Right cardiac atrium (tissue), 5 donors: Measurements from ENCODE around the gene TCP1. TPM values are rescaled to one million over a fixed set of nuclear protein-coding genes. Genes with fewer than 3 reads are reported as not detected.
"Not testable (repeated sequence)": the region's sequence is repeated elsewhere in the genome, so short reads cannot be mapped to it uniquely, and the experiment has no call there.

Experiments used
- ATAC-seq, 2 donors: fragments of 200-7000 bp; cut with Tn5 transposase; one replicate each; pipeline versions ENCODE4 v1.8.0 to v1.9.1; 2020; ENCODE audit warnings: moderate library complexity in 2 of 2, mild to moderate bottlenecking in 1 of 2
- DNase-seq, 3 donors: peaks; one replicate each; pipeline ENCODE4 v3.0.0-alpha.2; 2020
- H3K27ac ChIP-seq: one replicate; pipeline ENCODE4 v1.5.1; 2013; ENCODE audit warnings: mild to moderate bottlenecking, low read length, control low read depth, moderate library complexity
- H3K27me3 ChIP-seq: one replicate; pipeline ENCODE4 v1.6.1; 2013; ENCODE audit not compliant: control insufficient read depth, insufficient read depth
- H3K4me1 ChIP-seq: one replicate; pipeline ENCODE4 v1.6.1; 2013; ENCODE audit warnings: low read length; ENCODE audit not compliant: control insufficient read depth, insufficient read depth
- H3K4me3 ChIP-seq: one replicate; pipeline ENCODE4 v1.5.1; 2013; ENCODE audit warnings: low read length, control low read depth
- H3K9me3 ChIP-seq: one replicate; pipeline ENCODE4 v1.6.1; 2013; ENCODE audit warnings: low read length; ENCODE audit not compliant: control insufficient read depth
- WGBS: extraction: QIAGEN DNeasy Blood & Tissue Kit; methylation state at CpG from one replicate; pipeline ENCODE4 v1.1.7; 2013; 5-methylcytosine and 5-hydroxymethylcytosine counted together
- intact Hi-C, 4 donors: fragments of 100-400 bp; cut with DNase I; formaldehyde crosslinking; loops; one replicate each; pipeline versions ENCODE4 v1.11.0 to v1.14.0; 2022 to 2023
- polyA plus RNA-seq: library from polyadenylated mRNA; stranded (reverse); fragments of 200-250 nt; gene quantifications from one replicate; pipeline ENCODE4 v1.2.3, GENCODE V29; 2013
- total RNA-seq, 4 donors: library from RNA; stranded (reverse); fragmentation: NEBNext Ultra II Directional; extraction: Animal tissue kit (Norgen Biotek cat#: 25700); gene quantifications; one replicate each; pipeline ENCODE4 v1.2.1, GENCODE V29; 2021
- donor health status: healthy with polysubstance abuse.
- donor health status: DM: no; HTN: yes; CAD: no.
- donor health status: DM: no; HTN: no; CAD: no.
- donor health status: DM: no; HTN: yes; CAD: no; lungs with severe emphysema.
- donor health status: DM: yes; HTN: yes; CAD: no.

The TCP1 gene
- total and polyA plus RNA-seq, 5 donors: 123 to 161 (median 136) TPM

GRCh38 chr6:159754959-159755914, 34.2 kb downstream of the TCP1 start:
- no peak overlapping the region for H3K4me3 ChIP-seq
- DNase-seq (peak in 1 of 3 donors; percentile 41), ATAC-seq (no peak)
- intact Hi-C loops: no loop called here
- H3K27me3 ChIP-seq: no peaks in the 10 kb centered on the region
- H3K9me3 ChIP-seq: no peaks in the 10 kb centered on the region
- 71% methylated on average over 15 of the region's 15 CpGs for whole genome bisulfite sequencing
- no peak overlapping the region for H3K27ac ChIP-seq
- H3K4me1 ChIP-seq: no peaks in the 10 kb centered on the region

GRCh38 chr6:159754401-159754800, 35.0 kb downstream of the TCP1 start:
- Histone ChIP-seq H3K4me1 (no peaks in the 10 kb centered on the region), H3K27me3 (no peaks in the 10 kb centered on the region), H3K9me3 (no peaks in the 10 kb centered on the region), H3K4me3 (no peak overlapping the region), H3K27ac (no peak overlapping the region)
- 78% methylated on average over 2 of the region's 2 CpGs for WGBS
- intact Hi-C loops: no loop called here
- DNase-seq: no peak
- ATAC-seq: no peak

- no peak for DNase-seq
- ATAC-seq: no peak
- intact Hi-C loops: no loop called here
- Histone ChIP-seq H3K9me3 (no peaks in the 10 kb centered on the region), H3K27ac (no peak overlapping the region), H3K27me3 (no peaks in the 10 kb centered on the region), H3K4me3 (no peak overlapping the region), H3K4me1 (no peaks in the 10 kb centered on the region)
- 77% methylated on average over 6 of the region's 6 CpGs for WGBS
These were observed 36.1 kb downstream of the TCP1 start for GRCh38 chr6:159753081-159753872.

GRCh38 chr6:159751448-159751847, 38.0 kb downstream of the TCP1 start:
- no peaks in the 10 kb centered on the region for H3K27me3 ChIP-seq
- intact Hi-C loops: no loop called here
- WGBS: 83% methylated on average over 3 of the region's 3 CpGs
- DNase-seq (no peak), ATAC-seq (no peak)
- no peak overlapping the region for H3K27ac ChIP-seq
- H3K9me3 ChIP-seq: no peaks in the 10 kb centered on the region
- no peaks in the 10 kb centered on the region for H3K4me1 ChIP-seq
- no peak overlapping the region for H3K4me3 ChIP-seq

- intact Hi-C loops, DNase-seq, ATAC-seq, H3K9me3 ChIP-seq, H3K4me1 ChIP-seq, H3K4me3 ChIP-seq, H3K27me3 ChIP-seq, H3K27ac ChIP-seq: not testable (repeated sequence)
- 82% methylated on average over 7 of the region's 7 CpGs for WGBS
These were observed 41.3 kb downstream of the TCP1 start for GRCh38 chr6:159748127-159748526.

- no peak overlapping the region for H3K27ac ChIP-seq
- H3K4me1 ChIP-seq: no peaks in the 10 kb centered on the region
- DNase-seq (no peak), ATAC-seq (peak in 1 of 2 donors; percentile 64)
- intact Hi-C loops: no loop called here
- 59% methylated on average over 1 of the region's 1 CpG for WGBS
- H3K9me3 ChIP-seq: no peaks in the 10 kb centered on the region
- H3K27me3 ChIP-seq: no peaks in the 10 kb centered on the region
- H3K4me3 ChIP-seq: no peak overlapping the region
These were observed 42.6 kb downstream of the TCP1 start for GRCh38 chr6:159746759-159747158.

- Histone ChIP-seq H3K9me3 (no peaks in the 10 kb centered on the region), H3K27me3 (no peaks in the 10 kb centered on the region), H3K27ac (no peak overlapping the region), H3K4me3 (no peak overlapping the region), H3K4me1 (no peaks in the 10 kb centered on the region)
- 78% methylated on average over 7 of the region's 7 CpGs for WGBS
- DNase-seq (no peak), ATAC-seq (no peak)
- intact Hi-C loops: no loop called here
These were observed 44.3 kb downstream of the TCP1 start for GRCh38 chr6:159745081-159745480.

- intact Hi-C loops: no loop called here
- H3K27ac ChIP-seq: no peak overlapping the region
- 88% methylated on average over 1 of the region's 1 CpG for WGBS
- H3K4me3 ChIP-seq: no peak overlapping the region
- no peaks in the 10 kb centered on the region for H3K9me3 ChIP-seq
- DNase-seq (no peak), ATAC-seq (no peak)
- H3K27me3 ChIP-seq: no peaks in the 10 kb centered on the region
- H3K4me1 ChIP-seq: no peaks in the 10 kb centered on the region
These were observed 47.2 kb downstream of the TCP1 start for GRCh38 chr6:159742165-159742564.

GRCh38 chr6:159739341-159739740, 50.1 kb downstream of the TCP1 start:
- 55% methylated on average over 3 of the region's 3 CpGs for WGBS
- Histone ChIP-seq H3K27ac (no peak overlapping the region), H3K4me3 (no peak overlapping the region), H3K9me3 (no peaks in the 10 kb centered on the region), H3K4me1 (peaks cover 1% of the 10 kb centered on the region), H3K27me3 (no peaks in the 10 kb centered on the region)
- ATAC-seq (no peak), DNase-seq (no peak)
- intact Hi-C loops: no loop called here

GRCh38 chr6:159736908-159737307, 52.5 kb downstream of the TCP1 start:
- no peaks in the 10 kb centered on the region for H3K9me3 ChIP-seq
- WGBS: 89% methylated on average over 7 of the region's 7 CpGs

GRCh38 chr6:159733395-159733794, 56.0 kb downstream of the TCP1 start:
- ATAC-seq, H3K27ac ChIP-seq, H3K4me3 ChIP-seq, H3K9me3 ChIP-seq, DNase-seq, H3K27me3 ChIP-seq, H3K4me1 ChIP-seq, intact Hi-C loops: not testable (repeated sequence)
- 96% methylated on average over 12 of the region's 12 CpGs for WGBS

More at GRCh38 chr6:159736908-159737307, 52.5 kb downstream of the TCP1 start:
- H3K4me1 ChIP-seq: peaks cover 3% of the 10 kb centered on the region
- DNase-seq (no peak), ATAC-seq (no peak)
- intact Hi-C loops: no loop called here
- H3K27ac ChIP-seq: no peak overlapping the region
- H3K4me3 ChIP-seq: no peak overlapping the region
- no peaks in the 10 kb centered on the region for H3K27me3 ChIP-seq
